Breast epithelium (tissue), 4 donors: ENCODE results near the gene RPS6KL1. TPM values are rescaled to one million over a fixed set of nuclear protein-coding genes. Genes with fewer than 3 reads are reported as not detected.

Experiments used
- DNase-seq, 2 donors: peaks; one replicate each; pipeline ENCODE4 v3.0.0-alpha.2; 2019; ENCODE audit warnings: low spot score in 2 of 2
- H3K27ac ChIP-seq, 2 donors: fragments of 200-600 bp; sonication (generic) in 1 of 2; one replicate each; pipeline ENCODE4 v1.5.1; 2016 to 2019; ENCODE audit warnings: mild to moderate bottlenecking in 1 of 2
- H3K27me3 ChIP-seq, 2 donors: fragments of 200-600 bp; sonication (generic) in 1 of 2; one replicate each; pipeline versions ENCODE4 v1.5.1 to v1.6.0; 2017 to 2019; ENCODE audit warnings: control low read depth in 1 of 2, mild to moderate bottlenecking in 1 of 2
- H3K36me3 ChIP-seq: fragments of 200-600 bp; one replicate; pipeline ENCODE4 v1.5.1; 2019
- H3K4me1 ChIP-seq, 2 donors: fragments of 200-600 bp; sonication (generic); one replicate each; pipeline ENCODE4 v1.5.1; 2016 to 2019; ENCODE audit warnings: control low read depth in 1 of 2
- H3K4me3 ChIP-seq, 3 donors: fragments of 200-600 bp; sonication (generic); 1 replicate in 2 of 3; 2 replicates in 1 of 3; pipeline ENCODE4 v1.5.1; 2016 to 2019; ENCODE audit warnings: mild to moderate bottlenecking in 3 of 3, moderate library complexity in 2 of 3
- H3K9me3 ChIP-seq, 2 donors: fragments of 200-600 bp; sonication (generic) in 1 of 2; one replicate each; pipeline ENCODE4 v1.5.1; 2016 to 2019; ENCODE audit warnings: control low read depth in 1 of 2
- CTCF ChIP-seq, 3 donors: fragments of 450-650 bp; IDR thresholded peaks; one replicate each; pipeline ENCODE4 v1.5.1; 2016 to 2017; ENCODE audit warnings: antibody characterized with exemption in 3 of 3, mild to moderate bottlenecking in 3 of 3, moderate library complexity in 3 of 3
- POLR2A ChIP-seq: fragments of 450-650 bp; IDR thresholded peaks from one replicate; pipeline ENCODE4 v1.6.1; 2016; ENCODE audit warnings: antibody characterized with exemption, mild to moderate bottlenecking, moderate library complexity
- POLR2AphosphoS5 ChIP-seq, 3 donors: sonication (generic); formaldehyde crosslinking; IDR thresholded peaks; one replicate each; pipeline ENCODE4 v1.6.1; 2017; ENCODE audit warnings: antibody characterized with exemption in 3 of 3
- intact Hi-C: fragments of 100-400 bp; cut with DNase I; formaldehyde crosslinking; loops from one replicate; pipeline ENCODE4 v1.15.1; 2023; ENCODE audit warnings: low total_unique reads
- total RNA-seq, 3 donors: library from RNA; depleted of rRNA; stranded (reverse); fragments of >200 nt; gene quantifications; one replicate each; pipeline ENCODE4 v1.1.0, GENCODE V29; 2016

Gene RPS6KL1
- total RNA-seq, 3 donors from 2014 or later, result 2.9 to 5.6 (median 3.3) TPM

- Histone ChIP-seq H3K27me3 (no peaks in the 10 kb centered on the region), H3K27ac (peak overlapping the region; percentile 52 to 68), H3K9me3 (no peaks in the 10 kb centered on the region), H3K4me1 (no peaks in the 10 kb centered on the region), H3K36me3 (no peaks in the 10 kb centered on the region), H3K4me3 (no peak overlapping the region)
- intact Hi-C loops, result no loop called here
- peak in 1 of 2 donors; percentile 66 for DNase-seq
- TF ChIP-seq POLR2A, result no peak
- no peak for TF ChIP-seq POLR2AphosphoS5 (IDR thresholded peaks at IDR 0.05)
- no peak for TF ChIP-seq CTCF (IDR thresholded peaks at IDR 0.05)
These were observed 40.7 kb upstream of the RPS6KL1 start for GRCh38 chr14:74963705-74964271.

GRCh38 chr14:74963178-74963704 lies 40.2 kb upstream of the RPS6KL1 start:
- Histone ChIP-seq H3K27ac (peak overlapping the region; percentile 52 to 68), H3K27me3 (no peaks in the 10 kb centered on the region), H3K4me3 (no peak overlapping the region), H3K36me3 (no peaks in the 10 kb centered on the region), H3K9me3 (no peaks in the 10 kb centered on the region), H3K4me1 (no peaks in the 10 kb centered on the region)
- no peak for DNase-seq
- no peak for TF ChIP-seq CTCF (IDR thresholded peaks at IDR 0.05)
- TF ChIP-seq POLR2A, result no peak
- intact Hi-C loops, result no loop called here

GRCh38 chr14:74962493-74962892 lies 39.4 kb upstream of the RPS6KL1 start:
- Histone ChIP-seq H3K4me3 (no peak overlapping the region), H3K4me1 (no peaks in the 10 kb centered on the region), H3K27ac (no peak overlapping the region), H3K27me3 (no peaks in the 10 kb centered on the region), H3K36me3 (no peaks in the 10 kb centered on the region), H3K9me3 (no peaks in the 10 kb centered on the region)
- intact Hi-C loops, result no loop called here
- no peak for DNase-seq
- no peak for TF ChIP-seq POLR2A

GRCh38 chr14:74962046-74962445 lies 39.0 kb upstream of the RPS6KL1 start:
- H3K27ac ChIP-seq, result no peak overlapping the region
- H3K27me3 ChIP-seq, result no peaks in the 10 kb centered on the region
- no peaks in the 10 kb centered on the region for H3K4me1 ChIP-seq
- no peak for DNase-seq
- H3K36me3 ChIP-seq, result no peaks in the 10 kb centered on the region
- no peak for TF ChIP-seq CTCF (IDR thresholded peaks at IDR 0.05)
- TF ChIP-seq POLR2A, result no peak
- TF ChIP-seq POLR2AphosphoS5 (IDR thresholded peaks at IDR 0.05), result no peak
- no peak overlapping the region for H3K4me3 ChIP-seq
- intact Hi-C loops, result no loop called here
- no peaks in the 10 kb centered on the region for H3K9me3 ChIP-seq

GRCh38 chr14:74961238-74961911 lies 38.3 kb upstream of the RPS6KL1 start:
- TF ChIP-seq POLR2A (no peak), POLR2AphosphoS5 (IDR thresholded peaks at IDR 0.05) (no peak), CTCF (IDR thresholded peaks at IDR 0.05) (no peak)
- Histone ChIP-seq H3K9me3 (no peaks in the 10 kb centered on the region), H3K36me3 (no peaks in the 10 kb centered on the region), H3K4me3 (no peak overlapping the region), H3K4me1 (no peaks in the 10 kb centered on the region), H3K27ac (no peak overlapping the region), H3K27me3 (no peaks in the 10 kb centered on the region)
- DNase-seq, result no peak
- intact Hi-C loops, result no loop called here
